Activated CD4-positive, alpha-beta memory T cell treated with anti-CD3 and anti-CD28 coated beads for 36 hours (primary cell): ENCODE data around the gene ASIC1. TPM values are rescaled to one million over a fixed set of nuclear protein-coding genes. Genes with fewer than 3 reads are reported as not detected.
A peak's percentile ranks its signal among the peaks of the same experiment; 100 is the strongest.

Experiments
- CTCF ChIA-PET: fragments of 350-600 bp; sonication (Branson Sonifier 250); formaldehyde crosslinking; loops from one replicate; lab custom pipeline; 2021; ENCODE audit warnings: antibody characterized with exemption, inconsistent platforms; lab: Charles Lee
- POLR2A ChIA-PET: fragments of 350-600 bp; sonication (Branson Sonifier 250); formaldehyde crosslinking; loops from one replicate; lab custom pipeline; 2021; ENCODE audit warnings: antibody characterized with exemption; lab: Charles Lee
- DNase-seq: peaks from one replicate; pipeline ENCODE4 v3.0.0-alpha.2; 2020
- H3K27ac Mint-ChIP-seq: one replicate; pipeline ENCODE4 v1.8.0; 2021; ENCODE audit warnings: mixed read lengths
- H3K27me3 Mint-ChIP-seq: one replicate; pipeline ENCODE4 v1.8.0; 2021; ENCODE audit warnings: mixed read lengths
- H3K36me3 Mint-ChIP-seq: one replicate; pipeline ENCODE4 v1.8.0; 2021; ENCODE audit warnings: mixed read lengths
- H3K4me1 Mint-ChIP-seq: one replicate; pipeline ENCODE4 v1.8.0; 2021; ENCODE audit warnings: low read depth, mixed read lengths
- H3K4me3 Mint-ChIP-seq: one replicate; pipeline ENCODE4 v1.8.0; 2021; ENCODE audit warnings: mild to moderate bottlenecking, mixed read lengths
- H3K9me3 Mint-ChIP-seq: one replicate; pipeline ENCODE4 v1.8.0; 2021; ENCODE audit warnings: mixed read lengths
- intact Hi-C: fragments of 100-400 bp; cut with micrococcal nuclease; formaldehyde crosslinking; loops from one replicate; pipeline ENCODE4 v1.15.1; 2023
- total RNA-seq, 2 experiments: library from RNA; stranded (reverse); gene quantifications; one replicate each; pipeline ENCODE4 v1.2.3, GENCODE V29; 2021

Gene ASIC1
- total RNA-seq, 2 experiments from 2014 or later: 1.1 to 1.6 TPM

GRCh38 chr12:50061946-50062686 lies 4.7 kb downstream of the ASIC1 start:
- intact Hi-C loops: no loop called here
- Mint-ChIP-seq H3K4me1 (peaks cover 9% of the 10 kb centered on the region), H3K36me3 (no peaks in the 10 kb centered on the region), H3K27me3 (peaks cover 18% of the 10 kb centered on the region), H3K4me3 (no peak overlapping the region), H3K9me3 (no peaks in the 10 kb centered on the region), H3K27ac (no peak overlapping the region)
- POLR2A ChIA-PET: no interaction called here
- CTCF ChIA-PET: interaction anchor here (1.1 to 15.4 kb wide), 6 partner anchors 12 to 95 kb away, joined by 3 to 259 read pairs (median 4); no protein-coding TSS in a partner anchor
- no peak for DNase-seq

- no peaks in the 10 kb centered on the region for H3K36me3 Mint-ChIP-seq
- H3K4me3 Mint-ChIP-seq: no peak overlapping the region
- peaks cover 17% of the 10 kb centered on the region for H3K27me3 Mint-ChIP-seq
- ChIA-PET CTCF (interaction anchor here (1.0 to 15.4 kb wide), 6 partner anchors 12 to 96 kb away, joined by 3 to 259 read pairs (median 4); no protein-coding TSS in a partner anchor), POLR2A (no interaction called here)
- intact Hi-C loops: no loop called here
- no peaks in the 10 kb centered on the region for H3K9me3 Mint-ChIP-seq
- no peak for DNase-seq
- H3K27ac Mint-ChIP-seq: no peak overlapping the region
- peaks cover 8% of the 10 kb centered on the region for H3K4me1 Mint-ChIP-seq
These were observed 5.5 kb downstream of the ASIC1 start for GRCh38 chr12:50062728-50063460.

GRCh38 chr12:50065726-50066310 lies 8.4 kb downstream of the ASIC1 start:
- intact Hi-C loops: no loop called here
- Mint-ChIP-seq H3K27me3 (peaks cover 11% of the 10 kb centered on the region), H3K9me3 (no peaks in the 10 kb centered on the region), H3K4me1 (peaks cover 4% of the 10 kb centered on the region), H3K27ac (no peak overlapping the region), H3K4me3 (no peak overlapping the region), H3K36me3 (no peaks in the 10 kb centered on the region)
- POLR2A ChIA-PET: interaction anchor here (0.9 kb wide), 1 partner anchor 100 kb away, joined by 3 read pairs; no protein-coding TSS in a partner anchor
- CTCF ChIA-PET: interaction anchor here (1.1 to 15.4 kb wide), 7 partner anchors 9 to 99 kb away, joined by 3 to 259 read pairs (median 5); no protein-coding TSS in a partner anchor
- no peak for DNase-seq

- H3K4me3 Mint-ChIP-seq: no peak overlapping the region
- peaks cover 4% of the 10 kb centered on the region for H3K4me1 Mint-ChIP-seq
- DNase-seq: no peak
- ChIA-PET CTCF (interaction anchor here (1.1 to 15.4 kb wide), 6 partner anchors 10 to 100 kb away, joined by 3 to 259 read pairs (median 16); no protein-coding TSS in a partner anchor), POLR2A (interaction anchor here (0.9 kb wide), 1 partner anchor 100 kb away, joined by 3 read pairs; no protein-coding TSS in a partner anchor)
- no peaks in the 10 kb centered on the region for H3K9me3 Mint-ChIP-seq
- no peaks in the 10 kb centered on the region for H3K36me3 Mint-ChIP-seq
- peaks cover 7% of the 10 kb centered on the region for H3K27me3 Mint-ChIP-seq
- no peak overlapping the region for H3K27ac Mint-ChIP-seq
- intact Hi-C loops: no loop called here
These were observed 9.0 kb downstream of the ASIC1 start for GRCh38 chr12:50066402-50066801.

GRCh38 chr12:50069069-50069468 lies 11.7 kb downstream of the ASIC1 start:
- intact Hi-C loops: no loop called here
- Mint-ChIP-seq H3K27ac (no peak overlapping the region), H3K4me3 (no peak overlapping the region), H3K36me3 (no peaks in the 10 kb centered on the region), H3K27me3 (no peaks in the 10 kb centered on the region), H3K9me3 (no peaks in the 10 kb centered on the region), H3K4me1 (peaks cover 4% of the 10 kb centered on the region)
- POLR2A ChIA-PET: no interaction called here
- DNase-seq: no peak
- CTCF ChIA-PET: interaction anchor here (0.6 to 15.4 kb wide), 19 partner anchors 10 to 646 kb away, joined by 3 to 259 read pairs (median 4); partner anchors contain the start of genes ASIC1 and SMARCD1

GRCh38 chr12:50069539-50069938 lies 12.1 kb downstream of the ASIC1 start:
- ChIA-PET CTCF (interaction anchor here (0.6 to 15.4 kb wide), 20 partner anchors 9 to 203 kb away, joined by 3 to 259 read pairs (median 5); partner anchors contain the start of genes ASIC1 and COX14), POLR2A (no interaction called here)
- no peak overlapping the region for H3K27ac Mint-ChIP-seq
- DNase-seq: no peak
- peaks cover 4% of the 10 kb centered on the region for H3K4me1 Mint-ChIP-seq
- H3K27me3 Mint-ChIP-seq: no peaks in the 10 kb centered on the region
- no peaks in the 10 kb centered on the region for H3K36me3 Mint-ChIP-seq
- H3K4me3 Mint-ChIP-seq: no peak overlapping the region
- no peaks in the 10 kb centered on the region for H3K9me3 Mint-ChIP-seq
- intact Hi-C loops: no loop called here

GRCh38 chr12:50070314-50071060 lies 13.1 kb downstream of the ASIC1 start:
- Mint-ChIP-seq H3K9me3 (no peaks in the 10 kb centered on the region), H3K36me3 (no peaks in the 10 kb centered on the region), H3K4me1 (peaks cover 7% of the 10 kb centered on the region), H3K4me3 (no peak overlapping the region), H3K27me3 (no peaks in the 10 kb centered on the region), H3K27ac (no peak overlapping the region)
- CTCF ChIA-PET: interaction anchor here (0.7 to 15.4 kb wide), 37 partner anchors 9 to 293 kb away, joined by 3 to 259 read pairs (median 5); partner anchors contain the start of genes ASIC1, COX14 and SMARCD1
- DNase-seq: peak; percentile 77
- intact Hi-C loops: loop anchor here (1.0 kb wide), 2 partner anchors 31 to 103 kb away; no protein-coding TSS in a partner anchor
- POLR2A ChIA-PET: no interaction called here

GRCh38 chr12:50072198-50072907 lies 15.0 kb downstream of the ASIC1 start:
- Mint-ChIP-seq H3K27me3 (no peaks in the 10 kb centered on the region), H3K4me1 (peaks cover 7% of the 10 kb centered on the region), H3K4me3 (no peak overlapping the region), H3K36me3 (no peaks in the 10 kb centered on the region), H3K27ac (no peak overlapping the region), H3K9me3 (no peaks in the 10 kb centered on the region)
- ChIA-PET CTCF (interaction anchor here (0.9 to 15.4 kb wide), 9 partner anchors 12 to 204 kb away, joined by 3 to 259 read pairs (median 19); partner anchors contain the start of genes ASIC1, COX14 and SMARCD1), POLR2A (interaction anchor here (1.2 kb wide), 1 partner anchor 12 kb away, joined by 3 read pairs; no protein-coding TSS in a partner anchor)
- DNase-seq: no peak
- intact Hi-C loops: no loop called here

- ChIA-PET CTCF (interaction anchor here (0.9 to 15.4 kb wide), 6 partner anchors 12 to 205 kb away, joined by 3 to 259 read pairs (median 18); partner anchors contain the start of genes COX14 and SMARCD1), POLR2A (interaction anchor here (1.2 kb wide), 1 partner anchor 11 kb away, joined by 3 read pairs; no protein-coding TSS in a partner anchor)
- Mint-ChIP-seq H3K4me1 (peaks cover 7% of the 10 kb centered on the region), H3K9me3 (no peaks in the 10 kb centered on the region), H3K27ac (no peak overlapping the region), H3K27me3 (no peaks in the 10 kb centered on the region), H3K36me3 (no peaks in the 10 kb centered on the region), H3K4me3 (no peak overlapping the region)
- intact Hi-C loops: no loop called here
- no peak for DNase-seq
These were observed 15.8 kb downstream of the ASIC1 start for GRCh38 chr12:50073206-50073605.

- intact Hi-C loops: no loop called here
- Mint-ChIP-seq H3K9me3 (no peaks in the 10 kb centered on the region), H3K27ac (no peak overlapping the region), H3K4me3 (no peak overlapping the region), H3K36me3 (no peaks in the 10 kb centered on the region), H3K27me3 (no peaks in the 10 kb centered on the region), H3K4me1 (peaks cover 7% of the 10 kb centered on the region)
- CTCF ChIA-PET: interaction anchor here (0.9 to 15.4 kb wide), 11 partner anchors 11 to 240 kb away, joined by 3 to 259 read pairs (median 5); partner anchors contain the start of genes COX14 and SMARCD1
- no peak for DNase-seq
- POLR2A ChIA-PET: no interaction called here
These were observed 16.3 kb downstream of the ASIC1 start for GRCh38 chr12:50073712-50074111.
